ENCODE measurements around the gene POLH. TPM values are rescaled to one million over a fixed set of nuclear protein-coding genes. Genes with fewer than 3 reads are reported as not detected.

Gene POLH
- total RNA-seq, 4 donors from 2014 or later = 2.2 to 10.6 (median 7.0) TPM

DNA sequence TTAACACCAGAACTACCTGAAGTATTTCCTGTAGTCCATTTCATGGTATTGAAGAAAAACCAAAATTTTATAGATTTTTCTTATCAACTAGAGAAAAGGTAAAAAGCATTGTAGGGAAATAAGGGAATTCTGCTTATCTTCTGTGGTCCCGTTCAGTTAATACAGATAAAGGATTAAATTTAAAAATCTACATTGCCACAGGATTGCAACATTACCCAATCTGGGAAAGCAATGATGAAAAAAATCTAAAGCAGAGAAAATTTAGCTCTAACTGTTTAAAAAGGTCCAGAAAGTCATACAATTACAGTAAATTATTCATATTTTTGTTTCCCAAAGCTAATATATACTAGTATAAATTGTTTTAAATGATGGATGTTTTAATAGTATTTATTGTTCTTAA is 18.0 kb downstream of the POLH start:
- 77 to 86% methylated on average over 1 of the region's 1 CpG for WGBS, 2 donors (ENCODE audit: low coverage in 1 of 2)
- H3K4me3 ChIP-seq = no peak overlapping the region
- peaks cover 0 to 4% (median 0%) of the 10 kb centered on the region in 4 donors for H3K36me3 ChIP-seq
- no peak overlapping the region for H3K27ac ChIP-seq
- in situ Hi-C loops (cut with MboI; ENCODE audit: low pct_ligation_motif_present in 1 of 4, low pct_unique_long_range_greater_than_20kb in 1 of 4, low sequenced_read_pairs in 3 of 4) (no loop called here), intact Hi-C loops (cut with DNase I; ENCODE audit: low total_unique reads) (no loop called here)
- no peaks in the 10 kb centered on the region for H3K9me3 ChIP-seq
- no peaks in the 10 kb centered on the region for H3K27me3 ChIP-seq
- H3K4me1 ChIP-seq = no peaks in the 10 kb centered on the region
- TF ChIP-seq POLR2AphosphoS5 (IDR thresholded peaks at IDR 0.05) = no peak
- TF ChIP-seq, protein P1, sequence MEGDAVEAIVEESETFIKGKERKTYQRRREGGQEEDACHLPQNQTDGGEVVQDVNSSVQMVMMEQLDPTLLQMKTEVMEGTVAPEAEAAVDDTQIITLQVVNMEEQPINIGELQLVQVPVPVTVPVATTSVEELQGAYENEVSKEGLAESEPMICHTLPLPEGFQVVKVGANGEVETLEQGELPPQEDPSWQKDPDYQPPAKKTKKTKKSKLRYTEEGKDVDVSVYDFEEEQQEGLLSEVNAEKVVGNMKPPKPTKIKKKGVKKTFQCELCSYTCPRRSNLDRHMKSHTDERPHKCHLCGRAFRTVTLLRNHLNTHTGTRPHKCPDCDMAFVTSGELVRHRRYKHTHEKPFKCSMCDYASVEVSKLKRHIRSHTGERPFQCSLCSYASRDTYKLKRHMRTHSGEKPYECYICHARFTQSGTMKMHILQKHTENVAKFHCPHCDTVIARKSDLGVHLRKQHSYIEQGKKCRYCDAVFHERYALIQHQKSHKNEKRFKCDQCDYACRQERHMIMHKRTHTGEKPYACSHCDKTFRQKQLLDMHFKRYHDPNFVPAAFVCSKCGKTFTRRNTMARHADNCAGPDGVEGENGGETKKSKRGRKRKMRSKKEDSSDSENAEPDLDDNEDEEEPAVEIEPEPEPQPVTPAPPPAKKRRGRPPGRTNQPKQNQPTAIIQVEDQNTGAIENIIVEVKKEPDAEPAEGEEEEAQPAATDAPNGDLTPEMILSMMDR (IDR thresholded peaks at IDR 0.05) = no peak
- no peak for TF ChIP-seq EP300 (IDR thresholded peaks at IDR 0.05; ENCODE audit: low read depth)
- TF ChIP-seq POLR2A (IDR thresholded peaks at IDR 0.05) = no peak
- no peak for DNase-seq

DNA sequence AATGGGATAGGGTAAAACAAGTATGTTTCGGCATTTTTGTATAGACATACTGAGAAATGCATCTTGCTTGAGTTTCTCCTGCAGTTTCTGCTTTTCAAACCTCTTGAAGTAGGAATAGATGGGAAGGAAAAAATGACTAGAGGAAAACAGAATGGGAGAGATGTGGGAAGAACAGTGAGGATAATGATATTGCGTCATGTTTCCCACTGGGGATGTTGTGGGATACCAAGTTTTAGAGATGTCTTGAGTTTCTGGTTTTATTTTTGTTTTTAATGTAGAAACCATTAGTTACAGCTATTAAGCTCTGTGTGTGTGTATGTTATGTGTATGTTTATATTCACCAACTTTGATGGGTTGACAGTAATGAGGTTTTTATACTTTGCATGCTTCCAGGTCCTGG is 24.6 kb downstream of the POLH start:
- intact Hi-C loops (cut with DNase I; ENCODE audit: low total_unique reads) = no loop called here
- H3K27ac ChIP-seq = no peak overlapping the region
- in situ Hi-C loops (cut with MboI; ENCODE audit: low pct_ligation_motif_present in 1 of 4, low pct_unique_long_range_greater_than_20kb in 1 of 4, low sequenced_read_pairs in 3 of 4) = loop anchor here in 1 of 4 donors (25.0 kb wide), 1 partner anchor 487 kb away; no protein-coding TSS in a partner anchor
- no peak overlapping the region for H3K4me3 ChIP-seq
- TF ChIP-seq, protein P1 (IDR thresholded peaks at IDR 0.05) = no peak
- TF ChIP-seq EP300 (IDR thresholded peaks at IDR 0.05; ENCODE audit: low read depth) = no peak
- no peak for TF ChIP-seq POLR2A (IDR thresholded peaks at IDR 0.05)
- TF ChIP-seq POLR2AphosphoS5 (IDR thresholded peaks at IDR 0.05) = no peak
- H3K36me3 ChIP-seq = peaks cover 0 to 32% (median 8%) of the 10 kb centered on the region in 4 donors
- H3K27me3 ChIP-seq = no peaks in the 10 kb centered on the region
- no peak for DNase-seq
- WGBS, 2 donors (ENCODE audit: low coverage in 1 of 2) = 97 to 100% methylated on average over 2 of the region's 2 CpGs
- H3K9me3 ChIP-seq = no peaks in the 10 kb centered on the region
- H3K4me1 ChIP-seq = no peaks in the 10 kb centered on the region

DNA sequence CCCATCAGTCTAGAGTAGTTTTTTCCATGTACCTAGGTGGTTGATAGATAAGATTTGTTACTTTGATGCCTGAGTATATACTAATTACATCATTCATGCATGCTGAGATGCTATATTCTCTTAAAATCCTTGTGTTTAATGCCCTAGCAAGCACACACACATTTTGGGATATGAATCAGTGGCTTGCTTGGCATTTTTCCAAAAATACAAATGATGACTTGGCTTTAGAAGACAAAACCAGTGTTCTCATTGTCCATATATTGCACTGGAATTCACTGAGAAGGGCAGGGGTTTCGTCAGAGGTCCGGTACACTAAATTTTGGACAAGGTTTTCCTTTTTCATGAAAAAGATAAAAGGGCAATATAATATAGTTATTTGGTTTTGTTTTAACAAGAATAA is 28.2 kb downstream of the POLH start:
- no peak for DNase-seq
- Histone ChIP-seq H3K4me1 (peaks cover 0 to 3% (median 0%) of the 10 kb centered on the region in 4 donors), H3K27me3 (no peaks in the 10 kb centered on the region), H3K27ac (no peak overlapping the region), H3K9me3 (no peaks in the 10 kb centered on the region), H3K4me3 (no peak overlapping the region), H3K36me3 (peaks cover 0 to 32% (median 8%) of the 10 kb centered on the region in 4 donors)
- intact Hi-C loops (cut with DNase I; ENCODE audit: low total_unique reads) (no loop called here), in situ Hi-C loops (cut with MboI; ENCODE audit: low pct_ligation_motif_present in 1 of 4, low pct_unique_long_range_greater_than_20kb in 1 of 4, low sequenced_read_pairs in 3 of 4) (loop anchor here in 1 of 4 donors (25.0 kb wide), 1 partner anchor 483 kb away; no protein-coding TSS in a partner anchor)
- no peak for TF ChIP-seq POLR2AphosphoS5 (IDR thresholded peaks at IDR 0.05)
- 89 to 94% methylated on average over 2 of the region's 2 CpGs for WGBS, 2 donors (ENCODE audit: low coverage in 1 of 2)

DNA sequence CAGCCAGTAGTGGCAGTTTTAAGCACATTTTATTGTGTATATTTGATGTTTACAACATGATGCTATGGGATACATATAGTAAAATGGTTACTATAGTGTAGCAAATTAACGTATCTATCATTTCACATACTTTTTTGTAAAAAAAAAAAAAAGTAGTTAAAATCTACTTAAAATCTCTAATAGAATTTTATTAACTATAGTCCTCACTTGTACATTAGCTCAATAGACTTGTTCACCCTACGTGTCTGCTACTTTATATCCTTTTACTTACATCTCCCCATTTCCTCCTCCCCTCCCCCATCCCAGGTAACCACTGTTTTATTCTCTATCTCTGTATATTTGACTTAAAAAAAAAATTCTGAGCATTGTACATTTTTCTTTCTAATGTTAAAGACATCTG is 30.0 kb downstream of the POLH start:
- intact Hi-C loops (cut with DNase I; ENCODE audit: low total_unique reads) (no loop called here), in situ Hi-C loops (cut with MboI; ENCODE audit: low pct_ligation_motif_present in 1 of 4, low pct_unique_long_range_greater_than_20kb in 1 of 4, low sequenced_read_pairs in 3 of 4) (loop anchor here in 1 of 4 donors (25.0 kb wide), 1 partner anchor 481 kb away; no protein-coding TSS in a partner anchor)
- Histone ChIP-seq H3K4me1 (peaks cover 0 to 3% (median 0%) of the 10 kb centered on the region in 4 donors), H3K36me3 (peaks cover 0 to 31% (median 8%) of the 10 kb centered on the region in 4 donors), H3K27me3 (no peaks in the 10 kb centered on the region), H3K4me3 (no peak overlapping the region), H3K27ac (no peak overlapping the region), H3K9me3 (no peaks in the 10 kb centered on the region)
- WGBS, 2 donors (ENCODE audit: low coverage in 1 of 2) = 89% methylated on average over 2 of the region's 2 CpGs
- TF ChIP-seq POLR2AphosphoS5 (IDR thresholded peaks at IDR 0.05) = no peak
- no peak for TF ChIP-seq EP300 (IDR thresholded peaks at IDR 0.05; ENCODE audit: low read depth)
- TF ChIP-seq POLR2A (IDR thresholded peaks at IDR 0.05) = no peak
- TF ChIP-seq, protein P1 (IDR thresholded peaks at IDR 0.05) = no peak
- no peak for DNase-seq

DNA sequence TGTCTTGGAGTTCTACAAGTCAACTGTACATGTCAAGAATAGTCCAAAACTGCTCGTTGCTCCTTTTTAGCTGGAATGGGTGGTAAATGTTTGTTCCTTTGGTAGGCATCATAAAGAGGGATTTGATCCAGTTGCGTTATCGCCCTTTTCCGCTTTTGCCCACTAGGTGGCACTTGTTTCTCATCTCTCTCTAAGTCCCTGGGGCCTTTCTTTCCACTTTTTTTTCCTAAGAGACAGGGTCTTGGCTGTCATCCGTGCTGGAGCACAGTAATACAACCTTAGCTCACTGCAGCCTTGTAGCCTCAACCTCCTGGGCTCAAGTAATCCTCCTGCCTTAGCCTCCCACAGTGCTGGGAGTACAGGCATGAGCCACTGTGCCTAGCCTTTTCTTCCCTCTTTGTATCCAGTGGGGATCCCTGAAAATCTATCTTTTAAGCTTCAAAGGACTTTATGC is 32.4 kb downstream of the POLH start:
- peaks cover 0 to 3% (median 0%) of the 10 kb centered on the region in 4 donors for H3K4me1 ChIP-seq
- peak; percentile 75 for DNase-seq
- no peak overlapping the region for H3K27ac ChIP-seq
- H3K27me3 ChIP-seq = no peaks in the 10 kb centered on the region
- no peak overlapping the region for H3K4me3 ChIP-seq
- H3K36me3 ChIP-seq = peaks cover 0 to 9% (median 2%) of the 10 kb centered on the region in 4 donors
- H3K9me3 ChIP-seq = no peaks in the 10 kb centered on the region
- WGBS, 2 donors (ENCODE audit: low coverage in 1 of 2) = 0 to 3% methylated on average over 4 to 5 of the region's 5 CpGs
- in situ Hi-C loops (cut with MboI; ENCODE audit: low pct_ligation_motif_present in 1 of 4, low pct_unique_long_range_greater_than_20kb in 1 of 4, low sequenced_read_pairs in 3 of 4) (loop anchor here in 1 of 4 donors (25.0 kb wide), 1 partner anchor 479 kb away; no protein-coding TSS in a partner anchor), intact Hi-C loops (cut with DNase I; ENCODE audit: low total_unique reads) (no loop called here)
- no peak for TF ChIP-seq POLR2AphosphoS5 (IDR thresholded peaks at IDR 0.05)
- no peak for TF ChIP-seq POLR2A (IDR thresholded peaks at IDR 0.05)
- TF ChIP-seq, protein P1 (IDR thresholded peaks at IDR 0.05) = peak; percentile 70 to 83 (median 78)
- TF ChIP-seq EP300 (IDR thresholded peaks at IDR 0.05; ENCODE audit: low read depth) = no peak
